OCI-LY7 (cell line): ENCODE data around the gene PPP1R10. TPM values are rescaled to one million over a fixed set of nuclear protein-coding genes. Genes with fewer than 3 reads are reported as not detected.
A peak's percentile ranks its signal among the peaks of the same experiment; 100 is the strongest.

Experiments used
- BruUV-seq: library from RNA; stranded (reverse); fragments of 400-500 nt; replicated peaks from 2 replicates; lab custom pipeline; 2021; lab: Mats Ljungman, UMichigan
- CTCF ChIA-PET: fragments of 300-600 bp; sonication (Branson Sonifier 250); formaldehyde crosslinking; loops from one replicate; lab custom pipeline; 2022; ENCODE audit warnings: antibody characterized with exemption; ENCODE audit not compliant: unreplicated experiment; lab: Charles Lee
- POLR2A ChIA-PET: fragments of 300-600 bp; sonication (Branson Sonifier 250); formaldehyde crosslinking; loops from one replicate; lab custom pipeline; 2022; ENCODE audit warnings: antibody characterized with exemption; lab: Charles Lee
- DNase-seq: peaks from one replicate; pipeline ENCODE4 v3.0.0-alpha.2; 2015; ENCODE audit warnings: low spot score
- H2AFZ ChIP-seq: fragments of 200-600 bp; sonication (generic), shearing (Covaris generic); 2 replicates; pipeline ENCODE4 v1.6.1; 2014; ENCODE audit warnings: mild to moderate bottlenecking, antibody characterized with exemption, low read length, moderate library complexity
- H3K27ac ChIP-seq: fragments of 200-600 bp; sonication (generic); 2 replicates; pipeline ENCODE4 v1.5.1; 2014; ENCODE audit warnings: mixed run types, low read depth, mild to moderate bottlenecking, moderate library complexity, low read length, inconsistent platforms; ENCODE audit not compliant: poor library complexity, severe bottlenecking
- H3K36me3 ChIP-seq: fragments of 200-600 bp; sonication (generic); 2 replicates; pipeline ENCODE4 v1.6.1; 2014; ENCODE audit warnings: mild to moderate bottlenecking, antibody characterized with exemption, low read length, moderate library complexity, mixed read lengths; ENCODE audit not compliant: insufficient read depth
- H3K4me1 ChIP-seq: fragments of 200-600 bp; sonication (generic); 2 replicates; pipeline ENCODE4 v1.5.1; 2014; ENCODE audit warnings: mild to moderate bottlenecking, low read length; ENCODE audit not compliant: insufficient read depth, poor library complexity, severe bottlenecking
- H3K4me2 ChIP-seq: fragments of 200-600 bp; sonication (generic); 2 replicates; pipeline ENCODE4 v1.6.1; 2014; ENCODE audit warnings: mild to moderate bottlenecking, low read length
- H3K4me3 ChIP-seq: fragments of 200-600 bp; sonication (generic); 2 replicates; pipeline ENCODE4 v1.5.1; 2014; ENCODE audit warnings: mild to moderate bottlenecking, low read depth, low read length; ENCODE audit not compliant: poor library complexity, severe bottlenecking
- H3K79me2 ChIP-seq: fragments of 200-600 bp; sonication (generic); 2 replicates; pipeline ENCODE4 v1.6.1; 2016; ENCODE audit warnings: low read depth, mild to moderate bottlenecking, low read length, moderate library complexity, mixed read lengths; ENCODE audit not compliant: insufficient read depth
- H3K9me2 ChIP-seq: fragments of 200-600 bp; sonication (generic); 2 replicates; pipeline ENCODE4 v1.6.1; 2016; ENCODE audit warnings: mild to moderate bottlenecking, low read length, mixed read lengths; ENCODE audit not compliant: insufficient read depth
- H3K9me3 ChIP-seq: fragments of 200-600 bp; sonication (generic); 2 replicates; pipeline ENCODE4 v1.6.1; 2014; ENCODE audit warnings: mild to moderate bottlenecking, mixed run types, low read length, mixed read lengths
- H4K20me1 ChIP-seq: fragments of 200-600 bp; sonication (generic); 2 replicates; pipeline ENCODE4 v1.6.1; 2014; ENCODE audit warnings: mild to moderate bottlenecking, antibody characterized with exemption, low read length, moderate library complexity, mixed read lengths; ENCODE audit not compliant: insufficient read depth
- EZH2phosphoT487 ChIP-seq: fragments of 200-600 bp; sonication (generic); IDR thresholded peaks from 2 replicates; pipeline ENCODE4 v1.6.1; 2018; ENCODE audit warnings: low read depth, borderline replicate concordance, mild to moderate bottlenecking, mixed run types, antibody characterized with exemption, low read length, moderate library complexity, mixed read lengths
- intact Hi-C: fragments of 100-400 bp; cut with micrococcal nuclease; formaldehyde crosslinking; loops from one replicate; pipeline ENCODE4 v1.10.0; 2022; ENCODE audit not compliant: unreplicated experiment
- total RNA-seq, 2 experiments: library from RNA; depleted of rRNA in 1 of 2; stranded (reverse); fragments of >200 nt in 1 of 2; shearing (Covaris generic) in 1 of 2; gene quantifications; 2 replicates each; pipeline ENCODE4 v1.2.3, GENCODE V29; 2014 to 2022
- TF ChIP-seq, protein P1 (sequence below): fragments of 200-600 bp; sonication (generic); conservative IDR thresholded peaks from 2 replicates; pipeline ENCODE4 v1.5.1; 2014; ENCODE audit warnings: mild to moderate bottlenecking, antibody characterized with exemption, low read length, moderate library complexity, mixed read lengths

Gene PPP1R10
- total RNA-seq, 2 experiments from 2014 or later, result 126 to 155 TPM

DNA sequence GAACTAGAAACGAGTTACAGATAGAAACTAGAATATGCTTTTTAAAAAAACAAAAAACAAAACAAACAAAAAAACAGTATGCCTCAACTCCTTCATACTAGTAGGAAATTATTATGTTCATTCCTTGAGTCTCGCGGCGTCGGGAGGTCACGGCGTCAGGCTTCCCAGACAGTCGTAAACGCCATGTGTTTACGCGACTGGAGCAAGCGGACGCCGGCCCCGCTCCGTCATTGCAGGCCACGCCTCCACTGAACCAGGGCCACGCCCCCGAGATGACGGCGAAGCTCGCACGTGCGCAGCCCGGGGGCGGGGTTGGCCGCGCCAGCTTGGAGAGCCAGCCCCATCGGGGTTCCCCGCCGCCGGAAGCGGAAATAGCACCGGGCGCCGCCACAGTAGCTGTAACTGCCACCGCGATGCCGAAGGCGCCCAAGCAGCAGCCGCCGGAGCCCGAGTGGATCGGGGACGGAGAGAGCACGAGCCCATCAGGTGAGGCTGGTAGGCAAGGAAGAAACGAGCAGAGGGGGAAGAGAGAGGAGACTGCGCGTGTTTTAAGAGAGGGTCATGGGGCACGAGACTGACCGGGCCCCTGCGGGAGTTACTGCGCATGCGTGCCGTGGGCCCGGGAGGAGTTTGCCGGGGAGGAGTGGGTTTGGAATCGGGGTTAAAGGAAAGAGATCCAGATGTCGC lies 45.8 kb downstream of the PPP1R10 start, which contains the start of gene ABCF1:
TSS of gene ABCF1 (plus strand) at position 368 of the 687 bp plus-strand sequence. CDS start at position 414, 46 bp downstream.
- no peak for TF ChIP-seq EZH2phosphoT487
- TF ChIP-seq, protein P1, sequence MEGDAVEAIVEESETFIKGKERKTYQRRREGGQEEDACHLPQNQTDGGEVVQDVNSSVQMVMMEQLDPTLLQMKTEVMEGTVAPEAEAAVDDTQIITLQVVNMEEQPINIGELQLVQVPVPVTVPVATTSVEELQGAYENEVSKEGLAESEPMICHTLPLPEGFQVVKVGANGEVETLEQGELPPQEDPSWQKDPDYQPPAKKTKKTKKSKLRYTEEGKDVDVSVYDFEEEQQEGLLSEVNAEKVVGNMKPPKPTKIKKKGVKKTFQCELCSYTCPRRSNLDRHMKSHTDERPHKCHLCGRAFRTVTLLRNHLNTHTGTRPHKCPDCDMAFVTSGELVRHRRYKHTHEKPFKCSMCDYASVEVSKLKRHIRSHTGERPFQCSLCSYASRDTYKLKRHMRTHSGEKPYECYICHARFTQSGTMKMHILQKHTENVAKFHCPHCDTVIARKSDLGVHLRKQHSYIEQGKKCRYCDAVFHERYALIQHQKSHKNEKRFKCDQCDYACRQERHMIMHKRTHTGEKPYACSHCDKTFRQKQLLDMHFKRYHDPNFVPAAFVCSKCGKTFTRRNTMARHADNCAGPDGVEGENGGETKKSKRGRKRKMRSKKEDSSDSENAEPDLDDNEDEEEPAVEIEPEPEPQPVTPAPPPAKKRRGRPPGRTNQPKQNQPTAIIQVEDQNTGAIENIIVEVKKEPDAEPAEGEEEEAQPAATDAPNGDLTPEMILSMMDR, result no peak
- Histone ChIP-seq H3K36me3 (peaks cover 33% of the 10 kb centered on the region), H2AFZ (peak within 1 kb of the TSS; percentile 72), H3K4me3 (peak within 1 kb of the TSS; percentile 93), H3K4me1 (peaks cover 40% of the 10 kb centered on the region), H3K27ac (peak within 1 kb of the TSS; percentile 74), H3K79me2 (peaks cover 48% of the 10 kb centered on the region), H3K4me2 (peak within 1 kb of the TSS; percentile 93), H4K20me1 (peaks cover 28% of the 10 kb centered on the region), H3K9me2 (no peaks in the 10 kb centered on the region), H3K9me3 (no peaks in the 10 kb centered on the region)
- ChIA-PET CTCF (no interaction called here), POLR2A (interaction anchor here (0.7 to 2.3 kb wide), 5 partner anchors 13 to 148 kb away, joined by 3 to 11 read pairs (median 7); partner anchors contain the start of gene PRR3)
- BruUV-seq, result no TSS peak
- intact Hi-C loops, result loop anchor here (2.0 kb wide), 2 partner anchors 14 to 46 kb away; partner anchors contain the start of genes GNL1, MRPS18B, PPP1R10 and PRR3
- peak; percentile 99 for DNase-seq

DNA sequence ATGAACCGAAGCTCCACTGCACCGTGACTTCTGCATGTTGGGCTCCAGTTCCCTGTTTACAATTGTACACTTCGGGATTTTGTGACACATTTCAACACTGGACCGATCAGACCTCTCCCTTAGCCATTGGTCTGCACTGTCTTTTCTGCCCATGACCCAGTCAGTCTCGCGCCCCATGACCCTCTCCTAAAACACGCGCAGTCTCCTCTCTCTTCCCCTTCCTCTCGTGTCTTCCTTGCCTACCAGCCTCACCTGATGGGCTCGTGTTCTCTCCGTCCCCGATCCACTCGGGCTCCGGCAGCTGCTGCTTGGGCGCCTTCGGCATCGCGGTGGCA lies 46.3 kb downstream of the PPP1R10 start:
- H4K20me1 ChIP-seq, result peaks cover 28% of the 10 kb centered on the region
- no peak for DNase-seq
- H3K4me3 ChIP-seq, result peak overlapping the region; percentile 93
- ChIA-PET POLR2A (interaction anchor here (1.4 to 2.3 kb wide), 4 partner anchors 12 to 148 kb away, joined by 3 to 11 read pairs (median 8); partner anchors contain the start of gene PRR3), CTCF (no interaction called here)
- no peak overlapping the region for H3K27ac ChIP-seq
- H3K9me2 ChIP-seq, result no peaks in the 10 kb centered on the region
- peak overlapping the region; percentile 77 for H3K4me2 ChIP-seq
- peaks cover 43% of the 10 kb centered on the region for H3K79me2 ChIP-seq
- H3K4me1 ChIP-seq, result peaks cover 40% of the 10 kb centered on the region
- H3K9me3 ChIP-seq, result no peaks in the 10 kb centered on the region
- BruUV-seq, result TSS peak; percentile 89
- H3K36me3 ChIP-seq, result peaks cover 30% of the 10 kb centered on the region
- TF ChIP-seq EZH2phosphoT487, result no peak
- peak overlapping the region; percentile 72 for H2AFZ ChIP-seq
- intact Hi-C loops, result loop anchor here (2.0 kb wide), 2 partner anchors 14 to 46 kb away; partner anchors contain the start of genes GNL1, MRPS18B, PPP1R10 and PRR3

DNA sequence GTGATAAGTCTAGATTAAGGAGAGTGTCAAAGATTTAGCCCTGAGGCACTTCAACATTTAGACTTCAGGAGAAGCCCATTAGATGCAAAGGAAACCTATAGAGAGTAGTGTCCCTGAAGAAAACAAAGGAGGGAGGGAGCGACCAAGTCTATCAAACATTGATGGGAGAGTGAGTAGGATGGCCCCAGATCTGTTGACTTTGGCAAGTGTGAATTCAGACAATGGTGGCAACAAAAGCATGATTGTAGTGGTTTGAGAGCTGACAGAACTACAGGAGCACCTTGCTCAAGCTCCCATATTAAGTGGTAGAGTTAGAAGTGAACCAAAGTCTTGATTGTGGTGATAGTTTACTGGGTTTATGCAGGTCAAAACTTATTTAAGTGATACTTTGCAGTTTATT lies 46.8 kb downstream of the PPP1R10 start:
- H3K9me3 ChIP-seq, result no peaks in the 10 kb centered on the region
- peak overlapping the region; percentile 93 for H3K4me3 ChIP-seq
- intact Hi-C loops, result loop anchor here (2.0 kb wide), 2 partner anchors 13 to 47 kb away; partner anchors contain the start of genes GNL1, MRPS18B, PPP1R10 and PRR3
- H4K20me1 ChIP-seq, result peaks cover 28% of the 10 kb centered on the region
- H3K79me2 ChIP-seq, result peaks cover 39% of the 10 kb centered on the region
- ChIA-PET POLR2A (interaction anchor here (0.5 to 2.3 kb wide), 5 partner anchors 12 to 149 kb away, joined by 3 to 11 read pairs (median 7); partner anchors contain the start of gene PRR3), CTCF (no interaction called here)
- H3K27ac ChIP-seq, result no peak overlapping the region
- H3K36me3 ChIP-seq, result peaks cover 26% of the 10 kb centered on the region
- H3K9me2 ChIP-seq, result no peaks in the 10 kb centered on the region
- peak overlapping the region; percentile 72; the same call in 1 of the 2 replicates for H2AFZ ChIP-seq
- no TSS peak for BruUV-seq
- H3K4me1 ChIP-seq, result peaks cover 40% of the 10 kb centered on the region
- TF ChIP-seq, protein P1, result no peak
- TF ChIP-seq EZH2phosphoT487, result no peak
- no peak for DNase-seq
- peak overlapping the region; percentile 77 for H3K4me2 ChIP-seq
